T follicular helper cell (primary cell): ENCODE measurements around the gene WASF3.

Source experiments
- DNase-seq: peaks from one replicate; pipeline ENCODE4 v3.0.0-alpha.2; 2020; ENCODE audit warnings: low read depth

Gene WASF3

DNA sequence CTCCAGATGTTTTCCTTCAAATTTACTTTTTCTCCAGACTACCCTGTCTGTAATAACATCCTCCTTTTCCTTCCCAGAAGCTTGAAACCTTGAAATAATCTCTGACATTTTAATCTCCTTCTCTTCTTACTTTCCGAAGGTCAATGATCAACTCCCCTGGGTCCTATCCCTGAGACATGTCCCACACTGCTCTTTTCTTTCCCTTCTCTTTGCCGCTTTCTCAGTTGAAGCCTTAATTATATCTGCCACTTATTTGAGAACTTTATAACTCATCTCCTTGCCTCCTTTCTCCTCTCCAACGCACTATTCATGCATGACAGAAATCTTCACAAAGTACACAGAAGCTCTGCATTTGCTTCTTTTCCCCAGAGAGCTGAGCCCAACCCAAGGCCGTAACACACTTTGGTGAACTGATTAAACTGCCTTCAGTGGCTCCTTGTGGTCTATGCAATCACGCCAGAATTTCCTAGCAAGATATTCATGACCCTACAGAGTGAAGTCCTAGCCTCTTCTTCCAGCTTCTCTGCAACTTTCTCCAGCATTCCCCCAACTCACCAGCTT lies 9.2 kb upstream of the WASF3 start:
- DNase-seq: no peak

DNA sequence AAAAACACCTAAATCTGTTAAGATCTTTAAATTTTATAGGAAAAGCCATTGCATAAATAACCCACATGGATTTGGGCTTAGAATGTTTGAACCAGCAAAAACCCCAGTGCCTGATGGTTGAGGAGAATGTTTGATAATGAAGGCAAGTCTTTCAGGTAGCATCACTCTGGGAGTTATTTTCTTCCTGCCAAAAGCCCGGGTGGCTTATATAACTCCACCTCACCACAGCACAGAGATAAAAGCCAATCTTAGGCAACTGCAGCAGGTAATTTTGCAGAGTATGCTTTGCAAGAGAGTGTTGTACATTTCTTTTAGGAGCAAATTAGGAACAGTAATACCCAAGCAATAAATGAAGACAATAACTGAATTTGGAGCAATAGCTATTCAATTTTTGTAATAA lies 7.8 kb upstream of the WASF3 start:
- DNase-seq: no peak

DNA sequence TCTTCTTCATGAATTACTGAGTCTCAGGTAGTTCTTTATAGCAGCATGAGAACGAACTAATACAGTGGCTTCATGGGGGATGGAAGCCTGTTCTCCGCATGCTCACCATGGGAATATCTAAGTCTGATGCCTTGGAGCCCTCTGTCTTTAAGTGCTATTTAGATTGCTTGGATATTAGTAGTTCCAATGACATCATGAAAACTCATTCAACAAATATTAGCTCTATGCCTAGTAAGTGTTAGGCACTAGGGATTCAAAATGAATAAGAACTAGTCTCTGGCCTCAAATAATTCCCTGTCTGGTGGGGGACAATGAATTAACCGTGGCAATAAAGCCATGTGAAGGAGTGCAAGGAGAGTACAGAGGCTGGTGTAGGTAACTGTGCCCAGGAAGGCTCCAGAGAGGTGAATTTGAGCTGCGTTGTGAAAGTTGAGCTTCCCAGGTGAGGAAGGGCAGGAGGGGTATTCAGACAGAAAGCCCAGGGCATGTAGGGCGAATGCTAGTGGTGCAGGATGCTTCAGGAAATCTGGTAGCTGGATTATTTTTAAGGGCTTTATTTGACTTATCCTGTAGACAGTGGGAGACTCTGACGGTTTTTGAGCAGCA lies 6.1 kb upstream of the WASF3 start:
- no peak for DNase-seq

DNA sequence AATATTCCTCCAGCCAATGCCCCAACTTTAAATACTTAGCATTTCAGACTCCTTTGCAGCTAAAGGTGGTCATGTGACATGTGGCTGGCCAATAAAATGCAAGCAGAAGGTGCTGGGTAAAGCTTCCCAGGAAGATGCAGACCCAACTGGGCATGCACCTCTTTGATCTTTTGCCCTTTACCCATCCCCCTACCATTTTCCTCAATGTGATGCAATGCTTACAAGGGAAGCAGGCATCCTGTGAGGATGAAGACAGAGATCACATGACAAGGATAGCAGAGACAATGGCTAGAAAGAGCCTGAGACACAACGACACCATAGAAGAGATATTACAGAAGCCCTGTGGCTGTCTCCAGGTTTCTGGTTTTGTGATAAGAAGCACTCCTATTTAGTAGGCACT lies 2.1 kb upstream of the WASF3 start:
- no peak for DNase-seq

DNA sequence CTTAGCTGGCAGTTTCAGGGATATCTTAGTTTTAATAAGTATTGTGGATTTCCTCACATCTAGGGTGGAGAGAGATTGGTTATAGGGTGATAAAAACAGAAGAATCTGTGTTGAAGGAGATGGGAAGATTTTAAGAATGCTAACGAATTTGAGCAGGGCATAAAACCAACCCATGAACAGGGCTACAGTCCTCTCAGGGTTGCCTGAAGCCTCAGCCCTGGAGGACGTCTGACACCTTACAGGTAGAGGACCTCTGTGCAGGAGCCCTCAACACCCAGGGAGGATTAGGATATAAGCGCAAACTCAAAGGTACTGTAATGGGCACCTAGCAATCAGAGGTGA lies 461 bp upstream of the WASF3 start:
- DNase-seq: no peak

DNA sequence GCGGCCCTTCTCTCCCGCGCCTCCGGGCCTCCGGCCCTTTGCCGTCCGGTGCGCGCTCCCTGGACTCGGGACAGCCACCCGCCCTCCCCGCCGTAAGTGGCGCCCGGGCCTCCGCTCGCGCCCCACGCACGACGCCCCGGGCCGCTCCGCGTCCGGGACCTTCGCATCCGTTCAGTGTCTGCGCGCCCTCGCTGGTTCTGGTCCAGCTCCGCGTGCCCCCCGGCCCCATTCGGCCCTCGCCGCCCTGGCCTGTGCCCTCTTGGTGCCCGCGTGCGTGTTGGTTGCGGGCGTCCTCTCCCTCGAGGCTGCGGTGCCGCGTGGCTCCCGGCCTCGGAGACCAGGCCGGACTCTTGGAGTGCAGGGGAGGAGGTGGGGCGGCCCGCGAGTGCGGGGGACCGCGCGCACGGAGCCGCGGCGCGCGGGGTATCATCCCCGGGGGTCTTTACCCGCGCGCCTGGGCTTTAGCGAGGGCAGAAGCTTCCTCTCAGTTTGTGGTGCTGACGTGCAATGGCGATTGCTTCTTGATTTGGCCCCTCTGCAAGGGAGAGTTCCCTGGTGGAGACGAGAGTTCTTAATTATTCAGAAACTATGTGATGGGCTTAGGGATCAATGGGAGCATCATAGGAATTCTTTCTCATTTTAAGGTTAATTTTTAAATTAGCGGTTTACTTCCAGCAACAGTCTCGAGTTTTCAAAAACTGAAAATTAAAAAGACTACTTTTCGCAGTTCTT lies 757 bp downstream of the WASF3 start:
- no peak for DNase-seq

DNA sequence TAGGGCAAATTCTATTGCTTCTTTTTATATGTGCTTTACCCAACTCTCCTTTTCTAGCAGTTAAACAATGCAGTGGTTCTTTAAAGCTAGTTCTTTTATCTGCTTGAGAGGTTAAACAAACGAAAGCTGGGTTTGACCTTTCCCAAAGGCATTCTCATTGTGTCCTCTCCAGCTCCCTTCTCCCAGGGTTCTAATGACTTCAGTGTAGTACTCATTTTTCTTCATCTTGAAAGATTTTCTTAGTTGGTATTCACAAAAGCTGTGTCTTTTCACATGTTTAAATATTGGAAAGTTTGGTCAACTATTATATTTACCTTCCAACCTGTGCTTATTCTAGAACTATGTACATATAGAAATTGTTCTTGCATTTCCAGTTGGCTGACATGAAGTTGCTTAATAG lies 1.5 kb downstream of the WASF3 start:
- no peak for DNase-seq

DNA sequence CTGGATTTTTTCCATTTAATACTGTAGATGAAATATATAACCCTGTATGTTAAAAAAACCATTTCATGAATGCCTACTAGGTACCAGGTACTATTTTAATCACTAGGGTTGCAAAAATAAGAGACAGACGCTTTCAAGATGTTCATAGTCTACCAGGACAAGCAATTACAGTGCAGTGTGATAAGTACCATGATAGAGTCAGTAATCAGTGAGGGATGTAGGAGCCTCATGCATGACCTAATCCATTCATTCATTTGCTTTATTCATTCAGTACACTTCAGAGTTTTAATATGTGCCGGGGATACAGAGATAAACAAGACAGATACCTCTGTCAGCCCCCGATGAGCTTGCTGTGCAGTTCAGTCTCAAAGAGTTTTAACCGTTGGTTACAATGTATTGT lies 3.0 kb downstream of the WASF3 start:
- DNase-seq: no peak

DNA sequence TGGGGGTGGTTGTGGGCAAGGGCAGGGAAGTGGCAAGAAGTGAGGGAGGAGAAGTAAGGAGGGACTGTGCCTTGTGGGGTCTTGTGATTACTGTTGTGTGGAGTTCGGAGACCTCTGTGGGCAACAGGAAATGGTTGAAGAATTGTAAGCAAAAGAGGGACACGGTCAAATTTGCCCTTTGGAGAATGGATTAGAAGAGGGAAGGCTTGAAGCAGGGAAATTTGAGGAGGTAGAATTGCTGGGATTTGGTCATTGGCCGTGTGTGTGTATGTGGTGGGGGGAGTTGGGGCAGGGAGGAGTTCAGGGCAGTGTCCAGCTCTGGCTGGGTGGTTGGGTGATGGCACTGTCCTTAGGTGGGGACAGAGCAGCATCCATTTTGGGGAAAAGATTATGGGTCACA lies 3.6 kb downstream of the WASF3 start:
- DNase-seq: no peak

DNA sequence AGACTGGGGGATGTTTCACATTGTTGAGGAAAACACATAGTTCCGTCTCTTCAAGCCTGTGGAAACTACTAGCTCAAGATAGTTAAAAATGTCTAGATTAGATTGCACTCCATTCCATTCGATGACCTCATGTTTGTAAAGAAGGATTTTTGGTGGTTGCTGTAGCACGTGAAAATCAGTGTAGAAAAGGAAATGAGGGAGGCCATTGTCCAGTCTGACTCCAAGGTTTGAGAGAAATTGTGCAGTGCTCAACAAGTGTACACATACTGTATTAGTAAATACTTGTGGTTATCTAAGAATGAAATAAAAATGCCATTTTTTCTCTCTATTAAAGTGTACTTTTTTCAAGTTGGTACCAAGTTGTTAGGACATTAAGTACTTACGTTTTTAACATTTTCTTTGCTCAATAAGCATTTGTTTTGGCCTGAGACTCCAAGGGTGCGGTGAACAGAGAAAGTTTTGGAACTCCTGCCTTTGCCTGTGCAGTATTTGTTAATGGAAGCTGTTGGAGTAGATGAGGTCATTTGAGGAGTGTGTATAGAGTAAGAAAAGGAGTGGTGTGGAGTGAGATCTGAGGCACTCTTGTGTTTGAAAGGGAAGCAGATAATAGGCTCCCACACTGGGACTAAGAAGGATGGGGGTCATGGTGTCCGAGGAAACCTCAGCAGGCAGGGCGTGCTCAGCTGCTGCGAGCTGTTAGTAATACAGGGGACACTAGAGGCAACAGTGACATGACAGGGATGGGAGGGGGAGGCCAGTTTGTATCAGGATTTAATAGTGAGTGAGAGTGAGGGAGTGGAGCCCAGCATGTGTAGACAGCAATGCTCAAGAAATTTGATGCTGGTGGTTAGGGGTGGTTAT lies 4.4 kb downstream of the WASF3 start:
- DNase-seq: no peak

DNA sequence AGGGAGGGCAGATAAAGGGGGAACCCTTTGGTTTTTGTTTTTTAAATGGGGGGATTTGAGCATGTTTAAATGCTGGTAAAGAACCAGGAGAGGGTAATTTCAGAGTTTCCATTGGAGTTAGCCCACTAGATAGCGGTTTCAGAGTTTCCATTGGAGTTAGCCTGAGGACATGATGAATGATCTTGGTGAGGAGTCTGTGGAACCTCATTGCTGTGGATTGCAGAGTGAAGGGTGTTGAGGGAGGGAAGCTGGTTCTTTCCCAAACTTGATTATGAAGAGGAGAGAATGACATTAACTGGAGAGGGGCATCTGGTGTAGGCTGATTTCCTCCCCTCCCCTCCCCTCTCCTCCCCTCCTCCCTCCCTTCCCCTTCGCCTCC lies 5.0 kb downstream of the WASF3 start:
- no peak for DNase-seq

DNA sequence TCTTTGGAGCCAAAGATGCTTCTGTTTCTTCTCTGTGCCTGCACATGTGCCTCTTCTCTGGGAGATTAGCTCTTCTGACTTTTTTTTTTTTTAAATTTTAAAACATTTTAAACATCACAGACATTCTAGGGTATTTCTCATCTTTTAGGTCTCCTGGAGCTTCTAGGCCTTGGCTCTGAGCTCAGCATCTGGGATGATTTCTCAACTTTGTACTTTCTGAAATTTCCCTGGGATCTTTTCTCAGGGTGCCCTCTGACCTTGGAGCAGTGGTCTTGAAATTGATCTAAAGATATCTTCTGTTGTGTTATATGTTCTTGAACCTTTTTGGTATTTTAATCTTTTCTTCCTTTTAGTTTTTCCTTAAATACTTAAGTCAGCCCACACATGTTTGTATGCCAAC lies 6.2 kb downstream of the WASF3 start:
- no peak for DNase-seq

DNA sequence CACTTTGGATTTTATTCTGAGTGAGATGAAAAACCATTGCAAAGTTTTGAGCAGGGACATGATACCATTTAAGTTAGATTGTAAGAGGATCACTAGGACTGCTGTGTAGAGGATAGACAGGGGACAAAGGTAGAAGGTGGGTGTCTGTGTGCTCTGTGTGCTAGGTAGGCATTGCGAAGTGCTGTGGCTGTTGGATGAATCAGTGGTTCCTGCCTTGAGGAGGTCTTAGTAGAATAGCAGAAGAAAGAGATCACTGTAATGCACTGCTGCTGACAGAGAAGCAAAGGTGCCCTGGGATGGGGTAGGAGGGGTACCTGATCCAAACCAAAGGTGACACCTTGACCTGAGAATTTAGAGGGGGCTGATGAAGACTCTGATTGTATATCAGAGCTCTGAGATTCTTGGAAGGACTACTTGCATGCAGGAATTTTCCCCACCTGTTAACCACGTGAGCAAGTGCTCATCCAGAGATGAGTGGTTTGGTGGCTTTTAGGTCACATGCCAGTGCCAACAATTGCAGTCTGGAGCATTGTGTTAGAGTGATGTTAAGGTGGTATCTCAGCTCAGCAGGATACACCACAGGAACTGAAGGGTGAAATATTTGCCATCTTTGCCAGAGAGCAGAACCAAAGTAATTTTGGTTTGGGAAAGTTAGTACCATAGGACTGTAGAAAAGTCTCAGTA lies 10.8 kb downstream of the WASF3 start:
- no peak for DNase-seq

DNA sequence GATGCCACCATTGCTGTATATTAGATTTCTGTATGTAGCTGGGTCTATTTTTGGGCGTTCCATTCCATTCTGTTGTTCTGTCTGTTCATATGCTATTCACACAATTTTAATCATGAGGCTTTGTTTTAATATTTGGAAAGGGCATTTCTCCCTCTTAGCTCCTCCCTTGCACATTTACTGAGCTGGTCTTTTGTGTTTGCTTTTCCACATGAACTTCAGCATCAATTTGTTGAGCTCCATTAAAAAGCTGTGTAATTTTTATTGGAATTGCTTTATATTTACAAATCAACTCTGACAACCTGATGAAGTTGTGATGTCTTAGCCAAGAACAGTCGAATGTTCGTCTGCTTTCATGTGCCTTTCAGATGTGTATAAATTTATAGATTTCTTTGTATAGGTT lies 14.0 kb downstream of the WASF3 start:
- no peak for DNase-seq

DNA sequence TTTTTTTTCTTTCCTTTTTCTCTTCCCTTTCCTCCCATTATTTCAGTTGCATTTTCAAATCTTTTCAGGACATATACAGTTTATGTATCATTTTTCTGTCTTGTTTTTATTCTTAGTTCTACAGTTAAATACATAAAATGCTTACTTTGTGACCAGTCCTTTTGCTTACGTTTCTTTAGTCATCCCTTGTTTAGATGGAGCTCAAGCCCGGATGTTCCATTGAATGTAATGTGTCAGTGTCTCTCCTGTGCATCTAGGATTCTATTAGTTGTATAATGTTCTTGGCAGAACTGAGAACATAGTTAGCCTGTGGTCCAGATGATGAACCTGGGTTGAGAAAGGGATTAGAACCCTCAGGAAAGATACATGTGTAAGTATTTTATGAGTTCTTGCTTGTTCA lies 17.8 kb downstream of the WASF3 start:
- DNase-seq: no peak

DNA sequence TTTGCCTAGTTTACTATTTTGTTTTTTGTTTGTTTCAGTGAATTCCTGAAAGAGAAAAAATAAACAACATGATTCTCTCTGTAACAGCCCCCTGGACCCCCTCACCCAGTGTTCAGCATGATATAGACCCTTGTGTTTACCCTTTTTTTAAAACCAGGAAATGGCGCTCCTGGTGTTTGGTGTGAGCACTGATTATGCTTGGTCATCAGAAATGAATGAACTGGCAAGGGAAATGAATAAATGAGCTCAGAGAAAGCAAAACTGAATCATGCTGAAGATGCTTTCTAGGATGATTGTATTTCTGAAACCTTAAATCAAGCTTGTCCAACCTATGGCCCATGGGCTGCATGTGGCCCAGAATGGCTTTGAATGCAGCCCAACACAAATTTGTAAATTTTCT lies 22.1 kb downstream of the WASF3 start:
- DNase-seq: no peak

DNA sequence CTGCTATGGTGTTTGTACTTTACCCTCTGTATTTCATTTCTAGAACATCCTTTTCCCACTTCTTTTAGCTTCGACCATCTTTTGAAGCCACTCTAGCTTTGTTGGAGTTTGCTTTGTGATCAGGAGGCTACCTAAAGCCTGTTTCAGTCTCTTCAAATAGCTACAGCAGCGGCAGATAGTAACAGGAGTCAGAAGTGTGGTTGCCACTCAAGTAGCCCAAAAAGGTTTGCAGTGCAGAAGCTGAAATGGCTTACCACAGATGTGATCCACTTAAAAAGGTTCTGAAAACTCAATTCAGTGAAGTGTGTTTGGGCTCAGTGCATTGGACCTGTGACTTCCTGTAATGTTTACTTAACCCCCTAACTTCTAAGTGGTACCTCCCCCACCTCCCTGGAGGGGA lies 26.2 kb downstream of the WASF3 start:
- no peak for DNase-seq

DNA sequence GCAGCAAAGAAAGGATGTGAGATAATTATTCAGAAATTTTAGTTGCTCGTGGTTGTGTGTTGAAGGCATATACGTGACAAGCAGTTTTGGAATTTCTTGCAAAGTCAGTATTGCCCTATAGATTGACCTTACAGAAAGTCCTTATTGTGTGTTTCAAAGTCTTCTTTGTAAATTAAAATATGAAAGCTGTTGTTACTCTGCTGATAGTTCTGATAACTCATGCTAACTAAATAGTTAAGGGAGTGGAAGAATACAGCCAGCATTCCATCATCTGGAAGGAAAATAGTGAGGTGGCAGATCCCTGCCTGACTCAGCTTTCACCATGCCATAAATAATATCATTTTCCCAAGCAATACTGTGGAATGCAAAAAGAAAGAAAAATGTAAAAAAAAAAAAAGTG lies 27.2 kb downstream of the WASF3 start:
- DNase-seq: no peak

DNA sequence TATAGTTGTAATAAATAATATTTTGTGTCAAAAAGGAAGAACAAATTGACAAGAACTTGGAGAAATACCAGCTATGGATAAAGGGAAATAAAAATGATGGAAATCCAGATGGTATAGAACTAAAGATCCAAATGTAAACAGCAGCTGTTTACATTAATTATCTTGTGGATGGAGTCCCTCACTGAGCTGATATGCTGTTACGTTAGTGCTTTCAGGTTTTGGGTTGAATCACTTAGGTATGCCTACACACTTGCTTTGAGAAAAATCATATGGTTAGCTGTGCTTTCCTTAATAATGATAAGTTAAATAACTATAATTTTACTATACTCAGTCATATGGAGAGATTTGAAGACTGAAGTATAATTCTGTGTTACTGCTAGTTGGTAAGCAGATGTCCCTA lies 27.7 kb downstream of the WASF3 start:
- DNase-seq: no peak

DNA sequence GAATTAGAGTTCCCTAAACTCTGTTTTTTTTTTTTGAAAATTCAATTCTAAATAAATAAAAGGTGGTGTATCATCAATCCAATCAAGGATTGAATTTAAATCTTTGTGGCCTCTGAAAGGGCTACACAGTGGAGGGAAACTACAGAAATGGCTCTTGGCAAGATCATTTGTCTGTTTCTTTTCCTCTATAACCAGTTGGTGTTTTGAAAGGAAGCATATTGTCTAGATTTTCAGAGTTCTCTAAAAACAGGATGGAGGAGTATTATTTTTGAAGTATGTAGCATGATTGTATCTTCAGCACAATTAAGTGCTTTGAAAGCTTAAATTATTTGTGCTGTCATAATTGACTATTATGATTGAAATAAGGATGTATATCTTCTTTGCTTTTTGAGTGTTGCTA lies 29.8 kb downstream of the WASF3 start:
- DNase-seq: no peak

DNA sequence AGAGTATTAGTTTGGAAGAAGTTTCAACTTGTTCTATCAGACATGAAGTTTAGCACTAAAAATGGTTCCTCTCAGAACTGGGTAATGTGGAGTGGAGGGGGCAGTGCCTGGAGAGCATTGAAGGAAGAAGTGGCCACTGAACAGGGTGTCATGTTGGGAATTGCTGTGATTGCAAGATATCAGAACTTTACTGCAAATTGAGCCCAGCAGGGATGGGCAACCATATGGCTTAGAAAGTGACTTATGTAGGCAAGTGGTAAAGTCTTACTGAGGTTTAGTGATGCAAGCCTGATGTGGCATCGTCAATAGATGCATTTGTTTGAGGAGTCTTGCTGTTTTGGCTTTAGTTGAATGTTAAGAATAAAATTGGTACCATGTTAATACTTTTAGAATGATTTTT lies 31.7 kb downstream of the WASF3 start:
- DNase-seq: no peak

DNA sequence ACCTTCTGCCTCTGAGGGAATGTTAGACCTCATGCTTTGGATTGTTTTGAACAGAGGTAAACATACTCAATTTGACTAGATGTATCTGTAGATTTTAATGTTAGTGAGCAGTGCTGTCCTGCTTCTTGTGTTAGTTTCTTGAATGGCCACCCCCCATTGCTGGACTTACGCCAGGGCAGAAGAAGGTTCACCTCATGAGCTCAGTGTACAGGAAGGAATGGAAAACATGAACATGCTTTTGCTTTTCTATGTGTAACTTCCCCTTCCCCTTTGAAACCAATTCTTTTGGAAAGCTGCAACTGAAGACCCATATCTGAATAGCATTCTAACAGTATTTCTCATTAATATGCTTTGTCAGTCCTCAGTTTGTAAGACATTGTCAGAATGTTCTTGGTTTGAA lies 32.3 kb downstream of the WASF3 start:
- DNase-seq: no peak

DNA sequence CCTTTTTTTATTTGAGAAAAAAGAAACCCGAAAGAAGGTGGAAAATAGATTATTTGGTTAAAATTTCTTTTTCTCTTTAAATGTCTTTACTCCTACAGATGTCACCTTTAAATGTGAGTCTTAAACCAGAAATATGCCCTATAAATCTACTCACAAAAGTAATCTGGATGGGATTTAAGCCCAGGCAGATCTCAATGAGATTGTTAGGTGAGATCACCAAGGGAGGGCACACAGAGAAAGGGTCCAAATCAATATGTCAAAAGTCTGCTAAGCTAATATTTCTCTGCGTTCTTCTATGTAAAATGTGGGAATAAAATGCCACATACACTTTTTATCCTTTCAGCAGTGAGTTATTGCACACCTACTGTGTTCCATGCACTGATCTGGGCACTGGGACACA lies 32.9 kb downstream of the WASF3 start:
- no peak for DNase-seq
